ENCODE measurements around the gene EXTL1.

The EXTL1 gene

GRCh38 chr1:26075421-26076144, 54.0 kb downstream of the EXTL1 start:
- DNase-seq = no peak

GRCh38 chr1:26077524-26077923, 55.9 kb downstream of the EXTL1 start:
- no peak for DNase-seq

- DNase-seq = no peak
Measured at GRCh38 chr1:26078286-26079177, 57.0 kb downstream of the EXTL1 start.

- no peak for DNase-seq
Measured at GRCh38 chr1:26079178-26079563, 57.6 kb downstream of the EXTL1 start.

- DNase-seq = no peak
Measured at GRCh38 chr1:26079960-26080814, 58.6 kb downstream of the EXTL1 start.

- DNase-seq = no peak
Measured at GRCh38 chr1:26081267-26082019, 59.9 kb downstream of the EXTL1 start.

GRCh38 chr1:26082020-26082350, 60.4 kb downstream of the EXTL1 start:
- no peak for DNase-seq

GRCh38 chr1:26083208-26083607, 61.6 kb downstream of the EXTL1 start:
- no peak for DNase-seq

GRCh38 chr1:26084091-26084561, 62.6 kb downstream of the EXTL1 start:
- DNase-seq = no peak

- no peak for DNase-seq
Measured at GRCh38 chr1:26084844-26085243, 63.3 kb downstream of the EXTL1 start.
